ENCODE results near the gene DEPDC5. TPM values are rescaled to one million over a fixed set of nuclear protein-coding genes. Genes with fewer than 3 reads are reported as not detected.
"Not testable (repeated sequence)": the region's sequence is repeated elsewhere in the genome, so short reads cannot be mapped to it uniquely, and the experiment has no call there.

Gene DEPDC5
- polyA plus RNA-seq, 1 donor, result 12.0 TPM

DNA sequence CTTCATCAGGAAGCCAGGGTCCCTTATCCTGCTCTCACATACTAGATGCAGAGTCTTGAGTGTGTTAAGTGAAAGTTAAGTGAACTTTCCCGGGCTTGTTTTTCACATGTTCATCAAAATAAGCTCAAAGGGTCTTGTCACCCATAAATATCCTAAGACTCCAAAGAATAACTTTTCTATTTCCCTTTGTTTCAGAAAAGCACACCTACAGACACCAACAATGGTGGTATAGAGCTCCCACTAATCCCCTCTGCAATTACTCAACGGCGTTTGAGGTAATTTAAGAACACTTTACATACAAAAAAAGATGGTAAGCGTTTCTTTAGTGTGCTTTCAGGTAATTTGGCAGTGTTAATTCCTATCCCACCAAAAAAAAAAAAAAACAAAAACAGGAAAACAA, 6.4 kb upstream of the DEPDC5 start:
- WGBS (ENCODE audit: insufficient coverage, low lambda C conversion rate), result 83% methylated on average over 1 of the region's 4 CpGs
- peaks cover 11% of the 10 kb centered on the region for H3K4me1 ChIP-seq (ENCODE audit: control insufficient read depth, insufficient read depth, low read length)

GRCh38 chr22:31748490-31748889, 5.3 kb upstream of the DEPDC5 start:
- Histone ChIP-seq H3K9me3 (ENCODE audit: control insufficient read depth, low read depth, low read length) (no peaks in the 10 kb centered on the region), H3K27ac (ENCODE audit: low read length) (no peak overlapping the region), H3K4me1 (ENCODE audit: control insufficient read depth, insufficient read depth, low read length) (peaks cover 20% of the 10 kb centered on the region), H3K4me3 (ENCODE audit: low read length) (peak overlapping the region; percentile 85), H3K36me3 (ENCODE audit: control insufficient read depth, insufficient read depth, low read length) (no peaks in the 10 kb centered on the region), H3K27me3 (ENCODE audit: control insufficient read depth, insufficient read depth, low read length) (no peaks in the 10 kb centered on the region)
- peak in 1 of 2 donors; percentile 17 for DNase-seq
- WGBS (ENCODE audit: insufficient coverage, low lambda C conversion rate), result 33% methylated on average over 1 of the region's 2 CpGs

More for the DNA sequence above, 6.4 kb upstream of the DEPDC5 start:
- no peak overlapping the region for H3K27ac ChIP-seq (ENCODE audit: low read length)
- no peak for DNase-seq
- H3K27me3 ChIP-seq (ENCODE audit: control insufficient read depth, insufficient read depth, low read length), result no peaks in the 10 kb centered on the region
- H3K4me3 ChIP-seq (ENCODE audit: low read length), result no peak overlapping the region
- H3K36me3 ChIP-seq (ENCODE audit: control insufficient read depth, insufficient read depth, low read length), result no peaks in the 10 kb centered on the region
- H3K9me3 ChIP-seq (ENCODE audit: control insufficient read depth, low read depth, low read length), result no peaks in the 10 kb centered on the region

DNA sequence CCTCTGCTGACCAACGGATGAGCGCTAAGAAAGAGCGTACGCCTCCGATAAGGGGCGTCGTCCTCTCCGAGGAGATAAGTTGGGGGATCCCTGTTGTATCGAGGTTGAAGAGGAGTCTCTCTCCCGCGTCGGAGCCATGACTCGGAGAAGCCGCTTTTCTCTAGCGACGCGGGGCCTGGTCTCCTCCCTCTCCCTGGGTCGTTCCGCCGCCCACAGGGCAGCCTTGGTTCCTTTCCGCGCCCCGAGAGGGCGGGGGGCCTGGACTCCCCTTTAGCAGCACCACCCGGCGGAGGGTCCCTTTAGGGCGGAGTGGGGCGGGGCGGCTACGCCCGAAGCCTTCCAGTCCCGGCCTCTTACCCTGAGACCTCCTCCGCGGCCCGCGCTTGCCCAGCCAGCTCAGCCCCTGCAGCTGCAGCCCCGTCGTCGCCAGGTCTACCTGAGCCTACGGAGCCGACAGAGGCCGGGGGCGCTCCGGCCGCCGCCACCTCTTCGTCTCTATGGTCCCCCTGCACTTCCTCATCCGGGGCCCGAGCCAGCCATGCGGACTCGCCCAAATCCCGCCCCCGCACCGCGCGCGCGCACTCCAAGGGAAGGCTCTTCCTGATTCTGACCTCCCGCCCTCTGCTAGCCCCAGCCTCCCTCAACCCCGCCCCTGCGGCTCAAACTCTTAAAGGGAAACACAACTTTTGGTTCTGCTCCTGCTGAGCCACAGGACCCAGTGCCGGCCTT, 4.0 kb upstream of the DEPDC5 start, which contains the start of gene PRR14L:
TSS of gene PRR14L (minus strand) at position 497 of the 729 bp plus-strand sequence. CDS start 11,272 bp downstream, outside the sequence.
- no peaks in the 10 kb centered on the region for H3K36me3 ChIP-seq (ENCODE audit: control insufficient read depth, insufficient read depth, low read length)
- no CpG with 5 or more reads among the region's 62 CpGs for WGBS (ENCODE audit: insufficient coverage, low lambda C conversion rate)
- H3K4me3 ChIP-seq (ENCODE audit: low read length), result peak within 1 kb of the TSS; percentile 85
- peak within 1 kb of the TSS; percentile 89 for H3K27ac ChIP-seq (ENCODE audit: low read length)
- H3K4me1 ChIP-seq (ENCODE audit: control insufficient read depth, insufficient read depth, low read length), result peaks cover 24% of the 10 kb centered on the region
- H3K9me3 ChIP-seq (ENCODE audit: control insufficient read depth, low read depth, low read length), result no peaks in the 10 kb centered on the region
- DNase-seq, result peak; percentile 94 to 98
- no peaks in the 10 kb centered on the region for H3K27me3 ChIP-seq (ENCODE audit: control insufficient read depth, insufficient read depth, low read length)

GRCh38 chr22:31750365-31751284, 3.2 kb upstream of the DEPDC5 start:
- Histone ChIP-seq H3K9me3 (ENCODE audit: control insufficient read depth, low read depth, low read length) (no peaks in the 10 kb centered on the region), H3K4me1 (ENCODE audit: control insufficient read depth, insufficient read depth, low read length) (peaks cover 25% of the 10 kb centered on the region), H3K27ac (ENCODE audit: low read length) (peak overlapping the region; percentile 52), H3K27me3 (ENCODE audit: control insufficient read depth, insufficient read depth, low read length) (no peaks in the 10 kb centered on the region), H3K4me3 (ENCODE audit: low read length) (peak overlapping the region; percentile 23), H3K36me3 (ENCODE audit: control insufficient read depth, insufficient read depth, low read length) (no peaks in the 10 kb centered on the region)
- DNase-seq, result no peak
- WGBS (ENCODE audit: insufficient coverage, low lambda C conversion rate), result no CpG with 5 or more reads among the region's 16 CpGs

DNA sequence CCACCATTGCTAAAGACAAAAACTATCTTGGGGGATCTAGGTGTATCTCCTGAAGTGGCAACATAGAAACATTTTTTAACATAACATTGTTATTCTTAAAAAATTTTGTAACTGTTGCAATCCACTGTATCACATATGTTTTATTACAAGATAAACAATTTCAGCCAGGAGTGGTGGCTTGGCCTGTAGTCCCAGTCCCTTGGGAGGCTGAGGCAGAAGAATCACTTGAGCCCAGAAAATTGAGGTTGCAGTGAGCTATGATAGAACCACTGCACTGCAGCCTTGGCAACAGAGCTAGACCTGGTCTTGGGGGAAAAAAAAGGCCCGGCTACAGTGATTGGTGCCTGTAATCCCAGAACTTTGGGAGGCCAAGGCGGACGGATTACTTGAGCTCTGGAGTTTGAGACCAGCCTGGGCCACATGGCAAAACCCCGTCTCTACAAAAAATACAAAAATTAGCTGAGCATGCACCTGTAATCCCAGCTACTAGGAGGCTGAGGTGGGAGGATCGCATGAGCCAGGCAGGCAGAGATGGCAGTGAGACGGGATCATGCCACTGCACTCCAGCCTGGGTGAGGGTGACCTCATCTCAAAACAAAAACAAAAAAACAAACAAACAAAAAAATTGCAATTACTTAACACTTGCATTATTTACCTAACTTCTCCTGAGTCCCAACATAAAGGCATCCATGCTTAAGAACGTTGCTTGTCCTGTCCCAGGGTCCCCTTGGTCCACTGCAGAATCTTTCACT, 1.5 kb upstream of the DEPDC5 start:
- Histone ChIP-seq H3K4me1 (ENCODE audit: control insufficient read depth, insufficient read depth, low read length) (peaks cover 25% of the 10 kb centered on the region), H3K27ac (ENCODE audit: low read length) (peak overlapping the region; percentile 87), H3K9me3 (ENCODE audit: control insufficient read depth, low read depth, low read length) (no peaks in the 10 kb centered on the region), H3K36me3 (ENCODE audit: control insufficient read depth, insufficient read depth, low read length) (no peaks in the 10 kb centered on the region), H3K4me3 (ENCODE audit: low read length) (peak overlapping the region; percentile 37), H3K27me3 (ENCODE audit: control insufficient read depth, insufficient read depth, low read length) (no peaks in the 10 kb centered on the region)
- DNase-seq, result no peak
- WGBS (ENCODE audit: insufficient coverage, low lambda C conversion rate), result 0% methylated on average over 1 of the region's 7 CpGs

DNA sequence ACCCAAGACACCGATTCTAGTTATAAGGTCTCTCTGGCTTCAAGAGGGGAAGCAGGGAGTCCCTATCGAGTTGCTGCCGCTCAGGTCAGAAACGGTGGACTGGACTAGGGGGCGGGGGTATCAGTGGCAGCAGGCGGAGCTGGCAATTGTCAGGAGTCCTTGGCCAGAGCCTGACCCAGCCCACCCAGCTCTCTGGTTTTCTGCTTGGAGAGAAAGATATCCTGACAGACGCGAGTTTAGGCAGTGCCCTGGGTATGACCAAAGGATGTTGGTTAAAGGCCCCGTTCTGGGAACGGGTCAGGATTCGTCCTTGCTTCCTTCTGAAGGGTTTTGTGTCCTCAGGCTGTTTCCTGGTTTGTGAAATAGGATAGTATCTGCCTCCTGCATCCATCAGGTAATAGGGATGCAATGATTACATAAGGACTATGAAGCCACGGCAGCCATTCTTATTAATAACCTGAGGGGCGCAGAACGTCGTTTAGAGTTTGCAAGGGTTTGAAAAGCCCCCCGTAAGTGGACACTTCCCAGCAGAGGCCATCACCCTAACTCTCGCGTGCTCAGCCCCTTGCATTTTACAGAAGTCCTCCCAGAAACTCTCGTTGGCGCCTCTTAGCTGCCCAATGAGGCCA, 700 bp upstream of the DEPDC5 start:
- Histone ChIP-seq H3K27me3 (ENCODE audit: control insufficient read depth, insufficient read depth, low read length) (no peaks in the 10 kb centered on the region), H3K4me1 (ENCODE audit: control insufficient read depth, insufficient read depth, low read length) (peaks cover 24% of the 10 kb centered on the region), H3K36me3 (ENCODE audit: control insufficient read depth, insufficient read depth, low read length) (peaks cover under 1% of the 10 kb centered on the region), H3K9me3 (ENCODE audit: control insufficient read depth, low read depth, low read length) (no peaks in the 10 kb centered on the region), H3K4me3 (ENCODE audit: low read length) (peak overlapping the region; percentile 37), H3K27ac (ENCODE audit: low read length) (peak overlapping the region; percentile 87)
- peak; percentile 53 to 79 for DNase-seq
- no CpG with 5 or more reads among the region's 20 CpGs for WGBS (ENCODE audit: insufficient coverage, low lambda C conversion rate)

DNA sequence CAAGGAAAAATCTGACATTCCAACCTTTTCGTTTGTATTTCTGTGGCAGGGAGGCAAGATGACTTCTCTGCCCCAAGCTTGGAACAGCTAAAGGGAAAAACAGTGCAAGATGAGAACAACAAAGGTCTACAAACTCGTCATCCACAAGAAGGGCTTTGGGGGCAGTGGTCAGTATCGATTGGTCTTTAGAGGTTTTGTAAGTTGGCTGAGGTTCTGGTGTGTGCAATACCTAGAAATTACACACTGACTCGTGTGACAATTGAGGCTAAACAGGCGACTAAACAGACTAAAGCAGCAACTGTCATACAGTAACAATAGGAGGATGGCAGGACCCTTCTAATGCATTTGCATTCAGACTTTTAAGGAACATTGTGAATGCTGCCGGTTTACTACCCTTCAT, 994 bp downstream of the DEPDC5 start:
- WGBS (ENCODE audit: insufficient coverage, low lambda C conversion rate), result 33% methylated on average over 1 of the region's 6 CpGs
- Histone ChIP-seq H3K36me3 (ENCODE audit: control insufficient read depth, insufficient read depth, low read length) (peaks cover 6% of the 10 kb centered on the region), H3K4me1 (ENCODE audit: control insufficient read depth, insufficient read depth, low read length) (peaks cover 20% of the 10 kb centered on the region), H3K9me3 (ENCODE audit: control insufficient read depth, low read depth, low read length) (no peaks in the 10 kb centered on the region), H3K27me3 (ENCODE audit: control insufficient read depth, insufficient read depth, low read length) (no peaks in the 10 kb centered on the region), H3K4me3 (ENCODE audit: low read length) (peak overlapping the region; percentile 94), H3K27ac (ENCODE audit: low read length) (peak overlapping the region; percentile 82)
- DNase-seq, result peak in 1 of 2 donors; percentile 14

DNA sequence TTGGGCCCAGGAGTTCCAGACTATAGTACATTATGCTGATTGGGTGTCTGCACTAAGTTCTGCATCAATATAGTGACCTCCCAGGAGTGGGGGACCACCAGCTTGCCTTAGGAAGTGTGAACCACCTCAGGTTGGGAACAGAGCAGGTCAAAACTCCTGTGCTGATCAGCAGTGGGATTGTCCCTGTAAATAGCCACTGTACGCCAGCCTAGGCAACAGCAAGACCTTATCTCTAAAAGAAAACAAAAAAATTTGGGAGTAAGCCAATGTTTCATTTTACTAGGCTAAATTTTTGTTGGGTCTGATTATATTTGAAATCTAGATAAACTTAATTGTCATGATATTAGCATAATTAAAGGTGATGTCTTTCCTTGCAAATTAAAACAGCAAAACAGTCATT, 3.4 kb downstream of the DEPDC5 start:
- no CpG with 5 or more reads among the region's 1 CpG for WGBS (ENCODE audit: insufficient coverage, low lambda C conversion rate)
- no peak overlapping the region for H3K4me3 ChIP-seq (ENCODE audit: low read length)
- no peaks in the 10 kb centered on the region for H3K9me3 ChIP-seq (ENCODE audit: control insufficient read depth, low read depth, low read length)
- peaks cover 15% of the 10 kb centered on the region for H3K4me1 ChIP-seq (ENCODE audit: control insufficient read depth, insufficient read depth, low read length)
- peaks cover 12% of the 10 kb centered on the region for H3K36me3 ChIP-seq (ENCODE audit: control insufficient read depth, insufficient read depth, low read length)
- no peak overlapping the region for H3K27ac ChIP-seq (ENCODE audit: low read length)
- H3K27me3 ChIP-seq (ENCODE audit: control insufficient read depth, insufficient read depth, low read length), result no peaks in the 10 kb centered on the region
- DNase-seq, result no peak

DNA sequence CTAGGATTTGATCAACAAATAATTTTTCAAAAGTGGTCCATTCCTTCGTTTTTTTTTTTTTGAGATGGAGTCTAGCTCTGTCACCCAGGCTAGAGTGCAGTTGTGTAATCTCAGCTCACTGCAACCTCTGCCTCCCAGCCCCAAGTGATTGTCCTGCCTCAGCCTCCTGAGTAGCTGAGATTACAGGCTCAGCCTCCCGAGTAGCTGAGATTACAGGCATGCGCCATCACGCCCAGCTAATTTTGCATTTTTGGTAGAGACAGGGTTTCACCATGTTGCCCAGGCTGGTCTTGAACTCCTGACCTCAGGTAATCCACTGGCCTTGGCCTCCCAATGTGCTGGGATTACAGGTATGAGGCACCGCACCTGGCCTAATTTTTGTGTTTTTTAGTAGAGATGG, 5.0 kb downstream of the DEPDC5 start:
- not testable (repeated sequence) for DNase-seq; H3K27ac ChIP-seq (ENCODE audit: low read length); H3K4me3 ChIP-seq (ENCODE audit: low read length); H3K4me1 ChIP-seq (ENCODE audit: control insufficient read depth, insufficient read depth, low read length); H3K27me3 ChIP-seq (ENCODE audit: control insufficient read depth, insufficient read depth, low read length); H3K9me3 ChIP-seq (ENCODE audit: control insufficient read depth, low read depth, low read length)
- WGBS (ENCODE audit: insufficient coverage, low lambda C conversion rate), result 83% methylated on average over 1 of the region's 5 CpGs
- H3K36me3 ChIP-seq (ENCODE audit: control insufficient read depth, insufficient read depth, low read length), result peaks cover 17% of the 10 kb centered on the region
